HG03558 (cell line): ENCODE measurements around the gene GRM8.

Experiments
- ATAC-seq: cut with Tn5 transposase; IDR thresholded peaks from one replicate; pipeline ENCODE4 v1.9.1; 2021; ENCODE audit warnings: moderate number of reproducible peaks; ENCODE audit not compliant: unreplicated experiment; ENCODE audit errors: extremely low read depth

GRM8 gene

DNA sequence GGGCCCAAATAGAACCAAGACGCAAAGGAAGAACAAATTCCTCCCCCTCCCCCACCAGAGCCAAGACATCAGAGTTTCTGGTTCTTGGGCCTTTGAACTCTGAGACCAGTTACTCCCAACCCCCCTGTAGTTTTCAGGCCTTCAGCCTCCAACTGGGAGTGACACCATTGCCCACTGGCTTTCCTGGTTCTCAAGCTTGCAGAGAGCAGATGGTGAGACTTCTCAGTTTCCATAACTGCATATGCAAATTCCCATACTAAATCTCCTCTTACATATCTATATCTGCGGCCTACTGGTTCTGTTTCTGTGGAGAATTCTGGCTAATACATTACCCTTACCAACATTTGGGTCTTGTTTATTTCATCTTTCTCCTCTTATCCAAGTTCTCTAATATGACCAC lies 762.9 kb downstream of the GRM8 start:
- no peak for ATAC-seq

DNA sequence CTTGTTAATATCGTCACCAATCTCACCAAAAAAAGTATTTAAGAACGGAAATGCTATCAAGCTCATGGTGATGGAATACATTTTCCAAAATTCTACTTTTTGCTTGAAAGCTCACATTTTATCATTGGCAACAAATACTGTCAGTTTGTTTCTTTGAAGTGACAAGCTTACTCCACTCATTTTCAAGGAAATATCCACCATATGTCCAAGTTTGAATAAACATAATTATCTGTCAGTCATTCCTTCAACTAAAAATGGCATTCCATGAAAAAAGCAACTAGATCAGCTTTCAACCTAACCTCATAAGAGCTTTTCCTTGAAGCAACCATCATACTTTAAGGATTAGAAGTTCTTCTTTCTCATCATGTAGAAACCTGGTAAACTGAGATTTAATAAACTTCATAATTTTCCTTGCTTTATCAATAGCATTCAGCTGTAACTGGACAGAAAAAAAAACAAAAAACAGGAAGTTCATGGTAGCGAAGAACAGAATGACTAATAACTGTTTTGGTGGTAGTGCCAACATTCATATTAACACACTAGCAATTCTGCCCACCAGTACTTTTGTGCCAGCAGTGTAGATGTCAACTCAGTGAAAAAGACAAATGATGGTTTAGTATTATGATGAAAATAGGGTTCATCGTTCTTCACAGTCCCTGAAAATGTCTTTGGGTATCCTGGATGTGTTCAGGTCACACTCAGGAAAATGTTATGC lies 764.9 kb downstream of the GRM8 start:
- ATAC-seq, result no peak

DNA sequence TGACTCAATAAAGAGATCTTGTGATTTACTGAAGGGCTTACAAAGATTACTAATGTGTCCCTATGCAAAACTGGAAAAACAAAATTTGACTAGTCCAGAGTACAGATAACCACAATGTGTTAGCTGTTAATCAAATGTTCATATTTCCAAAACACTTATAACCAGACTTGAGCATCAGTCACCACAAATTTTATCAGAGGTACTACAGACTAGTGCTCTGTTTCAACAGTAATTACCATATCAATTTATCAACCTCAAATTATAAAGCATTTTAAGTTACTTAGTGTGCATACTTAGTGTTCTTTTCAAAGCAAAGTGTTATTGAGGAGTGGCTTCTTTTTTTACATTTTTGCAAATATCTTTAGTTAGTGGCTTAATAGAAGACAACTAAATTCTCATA lies 765.9 kb downstream of the GRM8 start:
- ATAC-seq, result no peak

- ATAC-seq, result no peak
These were observed 767.0 kb downstream of the GRM8 start for GRCh38 chr7:126485791-126486190.

DNA sequence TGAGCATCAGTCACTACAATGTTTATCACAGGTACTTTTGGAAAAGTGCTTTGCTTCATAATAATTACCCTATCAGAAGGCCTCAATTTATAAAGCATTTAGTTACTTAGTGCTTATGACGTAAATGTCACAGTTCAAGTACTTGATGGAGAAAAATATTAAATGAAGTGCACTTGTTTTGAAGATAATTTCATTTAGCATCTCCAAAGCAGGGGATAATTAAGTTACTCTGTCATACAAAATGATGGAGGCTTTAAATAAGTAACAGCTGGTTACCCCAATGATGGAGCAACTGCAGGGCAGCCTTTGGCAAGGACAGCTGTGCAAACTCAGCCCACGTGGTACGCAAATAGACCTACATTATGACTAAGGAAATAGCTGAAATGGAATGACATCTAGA lies 768.8 kb downstream of the GRM8 start:
- ATAC-seq, result no peak

DNA sequence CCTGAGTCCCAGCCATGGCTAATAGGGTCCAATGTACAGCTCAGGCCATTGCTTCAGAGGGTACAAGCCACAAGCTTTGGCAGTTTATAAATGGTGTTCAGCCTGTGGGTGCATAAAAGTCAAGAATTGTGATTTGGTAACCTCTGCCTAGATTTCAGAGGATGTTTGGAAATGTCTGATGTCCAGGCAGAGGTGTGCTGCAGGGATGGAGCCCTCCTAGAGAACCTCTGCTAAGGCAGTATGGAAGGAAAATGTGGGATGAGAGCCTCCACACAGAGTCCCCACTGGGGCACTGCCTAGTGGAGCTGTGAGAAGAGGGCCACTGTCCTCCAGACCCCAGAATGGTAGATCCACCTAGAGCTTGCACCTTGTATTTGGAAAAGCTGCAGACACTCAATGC lies 779.9 kb downstream of the GRM8 start:
- ATAC-seq, result no peak

- ATAC-seq, result no peak
These were observed 790.3 kb downstream of the GRM8 start for GRCh38 chr7:126462405-126462804.

DNA sequence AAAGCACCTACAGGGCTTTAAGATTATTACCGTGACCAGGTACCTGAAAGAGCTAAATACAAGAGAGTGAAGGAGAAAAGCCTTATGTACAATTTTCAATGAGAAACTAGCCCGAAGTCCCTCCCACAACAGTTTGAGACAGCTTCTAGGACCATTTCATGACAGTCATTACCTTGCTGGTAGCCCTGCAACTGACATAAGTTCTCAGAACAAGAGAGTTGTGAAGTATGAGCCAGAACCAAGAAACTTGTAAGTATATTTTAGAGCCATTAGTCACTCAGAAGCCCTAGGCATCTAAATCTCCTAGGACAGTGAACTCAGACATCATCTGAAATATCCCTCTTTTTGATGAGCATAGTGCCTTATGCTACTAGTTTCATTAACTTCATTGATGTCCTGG lies 792.1 kb downstream of the GRM8 start:
- no peak for ATAC-seq

DNA sequence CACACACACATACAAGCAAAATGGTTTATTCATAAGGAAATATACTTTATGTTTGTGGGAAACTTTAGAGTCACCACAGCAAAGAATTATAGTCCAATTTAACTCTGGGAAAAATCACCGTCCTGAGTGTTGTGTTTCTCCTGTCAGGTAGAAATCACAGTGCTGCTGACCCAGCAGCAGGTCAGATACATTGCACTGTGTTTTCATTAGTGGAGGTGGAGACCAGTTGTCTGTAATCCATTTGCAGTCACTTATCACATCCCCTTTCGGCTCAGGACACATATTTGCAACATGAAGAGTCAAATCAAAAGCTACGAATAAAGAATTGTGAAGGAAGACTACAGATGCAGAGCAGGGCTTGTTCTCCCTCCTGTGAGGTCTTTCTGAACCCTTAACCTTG lies 799.6 kb downstream of the GRM8 start:
- ATAC-seq, result no peak

DNA sequence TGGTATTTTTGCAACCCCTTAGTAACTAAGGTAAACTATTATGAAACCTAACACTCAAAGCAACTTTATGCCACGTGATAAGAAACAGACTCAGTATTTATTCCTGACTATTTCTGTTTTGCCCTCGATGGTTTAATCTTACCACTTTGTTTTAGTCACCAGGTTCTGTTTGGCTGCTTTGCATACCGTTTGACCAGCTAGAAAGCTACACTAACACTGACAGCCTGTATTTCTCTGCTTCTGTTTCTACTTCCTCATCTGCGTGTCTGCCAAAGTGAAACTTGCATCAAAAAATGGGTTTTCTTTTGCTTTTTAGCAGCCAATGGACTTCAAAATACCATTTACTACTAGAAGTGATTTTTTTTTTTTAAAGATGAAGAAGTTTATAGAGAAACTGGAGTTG lies 802.5 kb downstream of the GRM8 start:
- ATAC-seq, result peak; percentile 81

DNA sequence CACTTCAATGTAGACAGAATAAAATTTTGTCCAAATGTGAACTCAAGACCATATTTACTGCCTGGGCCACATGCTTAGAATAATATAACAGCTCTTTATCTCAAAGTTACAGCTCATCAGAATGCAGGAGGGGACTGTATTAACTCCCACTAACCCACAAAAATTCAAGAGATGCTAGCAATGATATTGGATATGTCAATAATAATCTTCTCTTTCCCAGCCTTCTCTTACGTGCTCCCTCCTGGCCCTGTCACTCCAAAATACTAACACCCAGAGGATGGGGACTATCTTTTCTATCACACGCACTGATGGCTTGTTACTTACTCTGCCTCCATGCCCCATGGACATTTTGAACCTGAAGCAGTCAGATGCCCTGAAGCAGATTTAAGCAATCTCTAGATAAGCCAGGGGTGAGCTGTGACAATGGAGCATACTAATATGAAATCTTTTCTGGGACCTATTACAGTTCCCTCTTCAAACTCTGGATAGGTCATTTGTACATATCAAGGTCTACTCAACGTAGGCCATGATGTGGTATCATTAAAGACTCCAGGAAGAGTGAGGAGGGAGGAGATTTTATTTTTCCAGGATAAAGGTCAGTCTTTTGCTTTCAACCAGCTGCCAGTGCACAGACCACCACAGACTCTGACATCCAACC lies 803.0 kb downstream of the GRM8 start:
- ATAC-seq, result no peak

GRCh38 chr7:126447984-126448383 lies 804.8 kb downstream of the GRM8 start:
- no peak for ATAC-seq

DNA sequence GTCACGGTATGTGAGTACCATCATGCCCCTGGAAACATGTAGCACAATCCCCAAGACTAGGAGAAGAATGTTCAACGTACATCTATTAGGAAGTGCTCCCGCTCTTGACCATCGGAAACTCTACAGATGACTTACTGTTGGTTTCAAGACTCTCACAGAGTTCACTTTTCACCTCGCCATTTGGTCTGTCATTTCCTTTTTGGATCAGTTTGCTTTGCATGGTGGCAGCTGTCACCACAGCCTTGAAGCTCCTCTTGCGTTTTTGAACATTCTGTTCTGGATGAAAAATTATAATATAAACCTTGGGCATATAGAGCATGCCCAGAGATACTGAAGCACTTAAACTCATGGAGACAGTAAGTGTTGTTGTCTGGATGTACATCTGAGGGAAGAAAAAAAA lies 806.8 kb downstream of the GRM8 start:
- ATAC-seq, result no peak

GRCh38 chr7:126443951-126444350 lies 808.8 kb downstream of the GRM8 start:
- no peak for ATAC-seq

GRCh38 chr7:126442908-126443307 lies 809.8 kb downstream of the GRM8 start:
- no peak for ATAC-seq

DNA sequence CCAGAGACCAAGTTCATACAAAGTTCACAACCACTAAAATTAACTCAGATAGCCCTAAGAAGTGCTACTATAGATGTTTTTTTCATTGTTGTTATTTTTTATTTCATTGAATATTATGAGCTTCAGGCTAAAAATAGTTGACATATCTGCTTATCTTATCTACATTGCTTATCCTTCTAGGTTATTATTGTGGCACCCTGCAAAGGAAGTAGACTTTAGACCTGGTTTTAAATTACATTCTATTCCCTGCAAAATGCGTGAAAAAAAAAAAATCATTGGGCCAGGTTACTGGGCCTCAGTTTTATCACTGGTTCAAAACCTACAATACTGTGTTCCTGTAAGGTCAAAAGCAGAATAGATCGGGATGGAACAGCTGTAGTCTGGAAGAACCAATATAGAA lies 811.0 kb downstream of the GRM8 start:
- no peak for ATAC-seq

GRCh38 chr7:126440542-126440941 lies 812.2 kb downstream of the GRM8 start:
- ATAC-seq, result no peak

GRCh38 chr7:126436213-126436868 lies 816.4 kb downstream of the GRM8 start:
- no peak for ATAC-seq

GRCh38 chr7:126426652-126427051 lies 826.1 kb downstream of the GRM8 start:
- no peak for ATAC-seq

DNA sequence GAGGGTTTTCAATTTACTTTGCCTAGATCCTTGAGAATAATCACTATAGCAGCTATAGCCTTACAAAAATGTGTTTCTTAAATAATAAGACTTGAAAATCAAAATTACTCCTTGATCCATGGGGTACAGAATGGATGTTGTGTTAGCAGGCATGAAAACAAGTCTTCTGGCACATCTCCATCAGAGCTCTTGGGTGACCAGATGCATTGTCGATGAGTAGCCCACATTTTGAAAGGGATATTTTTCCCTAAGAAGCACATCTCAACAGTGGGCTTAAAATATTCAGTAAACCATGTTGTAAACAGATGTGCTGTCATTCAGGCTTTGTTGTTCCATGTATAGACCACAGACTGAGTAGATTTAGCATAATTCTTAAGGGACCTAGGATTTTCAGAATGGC lies 827.8 kb downstream of the GRM8 start:
- no peak for ATAC-seq

- ATAC-seq, result no peak
These were observed 833.7 kb downstream of the GRM8 start for GRCh38 chr7:126419047-126419446.
